ENCODE results near the gene PLPP1.

Gene PLPP1

GRCh38 chr5:55533521-55534435 lies 986 bp downstream of the PLPP1 start:
- no peak for DNase-seq (ENCODE audit: extremely low read depth, low read depth)

GRCh38 chr5:55530669-55531068 lies 4.1 kb downstream of the PLPP1 start:
- no peak for DNase-seq (ENCODE audit: extremely low read depth, low read depth)
- TF ChIP-seq CTCF (IDR thresholded peaks at IDR 0.05; ENCODE audit: low read depth, low read length) = no peak

More at GRCh38 chr5:55533521-55534435, 986 bp downstream of the PLPP1 start:
- no peak for TF ChIP-seq CTCF (IDR thresholded peaks at IDR 0.05; ENCODE audit: low read depth, low read length)

- no peak for DNase-seq (ENCODE audit: extremely low read depth, low read depth)
- TF ChIP-seq CTCF (IDR thresholded peaks at IDR 0.05; ENCODE audit: low read depth, low read length) = no peak
These were observed 9.9 kb downstream of the PLPP1 start for GRCh38 chr5:55524816-55525215.

GRCh38 chr5:55523293-55523692 lies 11.5 kb downstream of the PLPP1 start:
- TF ChIP-seq CTCF (IDR thresholded peaks at IDR 0.05; ENCODE audit: low read depth, low read length) = no peak
- no peak for DNase-seq (ENCODE audit: extremely low read depth, low read depth)

GRCh38 chr5:55521881-55522280 lies 12.9 kb downstream of the PLPP1 start:
- no peak for TF ChIP-seq CTCF (IDR thresholded peaks at IDR 0.05; ENCODE audit: low read depth, low read length)
- no peak for DNase-seq (ENCODE audit: extremely low read depth, low read depth)

GRCh38 chr5:55520117-55520839 lies 14.5 kb downstream of the PLPP1 start:
- TF ChIP-seq CTCF (IDR thresholded peaks at IDR 0.05; ENCODE audit: low read depth, low read length) = no peak
- DNase-seq (ENCODE audit: extremely low read depth, low read depth) = no peak

- no peak for TF ChIP-seq CTCF (IDR thresholded peaks at IDR 0.05; ENCODE audit: low read depth, low read length)
These were observed 15.9 kb downstream of the PLPP1 start for GRCh38 chr5:55518831-55519390.

More at GRCh38 chr5:55518831-55519390, 15.9 kb downstream of the PLPP1 start:
- DNase-seq (ENCODE audit: extremely low read depth, low read depth) = no peak

Measured in AG09319 (cell line).